GM18519 (cell line): Measurements from ENCODE around the gene TPCN2.

ENCODE experiments used
- ATAC-seq: cut with Tn5 transposase; IDR thresholded peaks from one replicate; pipeline ENCODE4 v1.9.1; 2021; ENCODE audit warnings: mild to moderate bottlenecking, moderate library complexity; ENCODE audit not compliant: unreplicated experiment, low FRiP score

Gene TPCN2

GRCh38 chr11:69106031-69106811, 57.5 kb downstream of the TPCN2 start:
- no peak for ATAC-seq

- no peak for ATAC-seq
Observed at GRCh38 chr11:69107413-69107812, 58.7 kb downstream of the TPCN2 start.

- no peak for ATAC-seq
Observed at GRCh38 chr11:69108030-69108429, 59.3 kb downstream of the TPCN2 start.

- ATAC-seq, result no peak
Observed at GRCh38 chr11:69108559-69108958, 59.8 kb downstream of the TPCN2 start.

GRCh38 chr11:69109101-69109500, 60.4 kb downstream of the TPCN2 start:
- no peak for ATAC-seq

DNA sequence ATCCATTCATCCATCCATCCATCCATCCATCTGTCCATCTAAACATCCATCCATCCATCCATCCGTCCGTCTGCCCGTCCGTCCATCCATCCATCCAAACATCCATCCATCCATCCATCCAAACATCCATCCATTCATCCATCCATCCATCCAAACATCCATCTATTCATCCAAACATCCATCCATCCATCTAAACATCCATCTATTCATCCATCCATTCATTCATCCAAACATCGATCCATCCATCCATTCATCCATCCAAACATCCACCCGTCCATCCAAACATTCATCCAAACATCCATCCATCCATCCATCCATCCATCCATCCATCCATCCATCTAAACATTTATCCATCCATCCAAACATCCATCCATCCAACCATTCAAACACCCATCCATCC, 61.7 kb downstream of the TPCN2 start:
- ATAC-seq, result no peak

- ATAC-seq, result no peak
Observed at GRCh38 chr11:69111624-69112542, 63.2 kb downstream of the TPCN2 start.

GRCh38 chr11:69113226-69113625, 64.5 kb downstream of the TPCN2 start:
- ATAC-seq, result no peak

DNA sequence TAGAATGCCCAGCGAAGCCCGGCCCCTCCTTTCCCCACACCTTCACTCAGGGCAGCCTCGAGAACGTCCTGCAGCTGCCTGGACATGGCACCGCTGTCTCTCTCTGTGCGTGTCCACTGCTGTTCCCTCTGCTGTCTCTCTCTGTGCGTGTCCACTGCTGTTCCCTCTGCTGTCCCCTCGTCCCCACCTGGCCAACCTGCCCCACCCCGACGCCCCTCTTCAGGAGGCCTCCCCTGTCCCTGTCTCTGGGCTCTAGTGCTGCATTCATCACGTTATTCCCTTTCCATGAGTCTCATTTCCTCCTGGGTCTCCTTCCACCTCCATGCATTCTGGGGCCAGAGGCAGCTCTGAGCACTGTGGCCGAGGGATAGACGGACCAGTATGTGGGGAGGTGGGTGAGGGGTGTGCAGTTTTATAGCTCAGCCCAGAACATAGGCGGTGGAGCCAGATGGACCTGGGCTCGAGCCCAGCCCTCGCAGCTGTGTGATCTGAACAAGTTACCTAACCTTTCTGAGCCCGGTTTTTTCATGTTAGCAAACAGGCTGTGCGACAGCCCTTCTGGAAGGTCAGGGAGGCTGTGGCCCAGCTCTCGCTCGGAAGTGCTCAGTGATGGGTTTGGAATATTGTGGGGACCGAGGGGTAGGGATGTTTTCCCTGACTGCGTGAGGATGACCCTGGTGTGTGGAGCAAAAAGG, 65.1 kb downstream of the TPCN2 start:
- no peak for ATAC-seq

- ATAC-seq, result no peak
Observed at GRCh38 chr11:69114362-69114761, 65.6 kb downstream of the TPCN2 start.

DNA sequence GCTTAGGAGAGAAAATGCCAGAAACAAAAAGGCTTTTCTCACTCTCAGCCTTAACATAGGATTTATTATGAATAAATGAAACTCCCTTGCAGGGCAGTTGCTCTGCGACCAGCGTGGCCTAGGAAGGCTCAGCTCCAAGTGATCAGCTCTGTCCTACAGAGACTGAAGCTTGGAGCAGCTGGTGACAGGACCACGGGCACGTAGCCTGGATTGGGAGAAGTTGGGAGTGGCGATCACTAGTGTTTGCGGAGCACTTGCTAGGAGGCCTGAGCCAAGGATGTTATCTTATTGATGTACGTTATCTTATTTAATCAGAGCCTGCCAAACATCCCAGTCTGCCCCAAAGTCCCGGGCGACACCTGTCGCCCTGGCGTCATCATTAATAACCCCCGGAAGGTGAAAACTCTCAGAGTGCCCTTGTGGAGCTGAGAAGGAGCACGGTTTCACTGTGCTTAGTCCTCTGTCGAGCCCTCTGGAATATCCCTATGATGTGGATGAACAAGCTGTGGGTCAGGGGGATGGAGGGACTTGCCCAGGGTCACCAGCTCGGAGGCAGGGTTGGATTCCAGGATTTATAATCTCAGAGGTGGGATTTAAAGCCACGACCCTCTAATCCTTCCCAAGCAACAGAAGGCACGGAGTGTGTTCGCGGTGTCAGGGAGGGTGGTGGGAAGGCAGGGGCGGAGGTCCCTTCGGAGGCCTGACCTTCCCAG, 66.2 kb downstream of the TPCN2 start:
- no peak for ATAC-seq

GRCh38 chr11:69115586-69116560, 67.1 kb downstream of the TPCN2 start:
- ATAC-seq, result no peak

DNA sequence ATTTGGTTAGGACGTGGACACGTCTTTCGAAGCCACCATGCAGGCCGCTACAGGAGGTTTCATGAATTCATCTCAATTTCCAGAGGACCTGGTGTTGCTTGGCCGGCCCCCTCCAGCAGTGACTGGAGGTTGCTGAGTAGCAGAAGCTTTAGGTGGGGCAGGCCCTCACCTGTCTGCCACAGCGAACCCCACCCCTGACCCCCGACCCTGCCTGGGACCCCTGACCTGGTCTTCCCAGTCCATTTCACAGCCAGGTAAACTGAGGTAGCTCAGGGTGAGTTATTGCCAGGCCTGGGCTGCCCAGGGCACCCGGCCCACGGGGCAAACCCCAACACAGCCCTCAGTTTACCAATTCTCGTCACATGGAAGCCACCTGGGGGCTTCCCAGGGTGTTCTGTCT, 67.9 kb downstream of the TPCN2 start:
- no peak for ATAC-seq

DNA sequence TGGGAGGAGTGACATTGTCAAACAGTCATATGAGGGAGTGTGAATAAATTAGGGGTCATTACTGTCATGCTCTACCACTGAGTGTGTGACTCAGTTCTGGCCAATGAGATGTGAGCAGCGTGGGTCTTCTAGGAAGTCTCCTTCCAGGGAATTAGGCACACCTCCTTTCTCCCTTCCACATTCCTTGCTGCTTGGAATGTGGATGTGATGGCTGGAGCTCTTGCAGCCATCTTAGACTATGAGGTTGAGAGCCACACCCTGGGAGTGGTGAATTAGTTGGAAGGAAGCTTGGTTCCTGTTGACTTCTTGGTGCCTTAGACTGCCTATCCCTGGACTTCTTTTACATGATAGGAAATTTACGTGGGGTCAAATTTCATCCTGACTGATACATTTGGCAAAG, 70.5 kb downstream of the TPCN2 start:
- no peak for ATAC-seq

GRCh38 chr11:69120096-69120875, 71.6 kb downstream of the TPCN2 start:
- no peak for ATAC-seq

DNA sequence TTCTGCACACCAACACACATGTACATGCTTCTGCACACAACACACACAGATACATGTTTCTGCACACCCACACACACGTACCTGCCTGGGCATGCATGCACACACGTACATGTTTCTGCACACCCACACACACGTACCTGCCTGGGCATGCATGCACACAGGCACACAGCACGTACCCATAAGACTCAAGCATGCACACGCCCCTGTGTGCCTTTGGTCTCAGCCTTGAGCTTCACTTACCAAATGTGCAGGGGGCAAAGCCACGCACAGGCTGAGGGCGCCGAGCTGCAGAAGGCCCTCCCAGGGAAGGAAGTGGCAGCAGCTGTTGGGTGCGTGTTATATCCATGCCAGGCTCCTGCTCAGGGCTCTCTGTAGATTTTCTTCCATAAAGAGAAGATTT, 72.3 kb downstream of the TPCN2 start:
- no peak for ATAC-seq

- no peak for ATAC-seq
Observed at GRCh38 chr11:69121621-69122325, 73.0 kb downstream of the TPCN2 start.

DNA sequence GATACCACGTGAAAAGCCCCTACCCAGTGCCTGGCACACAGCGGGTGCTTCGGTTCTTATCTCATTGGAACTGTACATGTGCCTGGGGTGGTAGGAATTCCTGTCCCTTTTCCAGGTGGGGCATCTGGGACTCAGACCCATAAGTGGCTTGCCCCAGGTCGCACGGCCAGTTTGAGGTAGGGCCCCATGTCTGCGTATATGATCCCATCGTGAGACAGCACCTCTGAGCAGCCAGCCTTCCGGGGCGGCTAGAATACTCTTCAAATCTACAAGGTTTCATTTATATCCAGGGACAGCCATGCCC, 73.5 kb downstream of the TPCN2 start:
- no peak for ATAC-seq
